ENCODE results near the gene ASB7.

ASB7 gene

GRCh38 chr15:100602064-100602822, at the start of gene ASB7, which contains the start of gene LINS1:
ASB7 (plus strand) TSS chr15:100602589; CDS start chr15:100612217, 9,628 bp downstream.
LINS1 (minus strand) TSS chr15:100602184; CDS start chr15:100580842, 21,342 bp downstream.
- ChIA-PET CTCF (interaction anchor here (0.6 to 1.3 kb wide), 5 partner anchors 162 to 406 kb away, joined by 3 to 8 read pairs (median 4); no protein-coding TSS in a partner anchor), POLR2A (ENCODE audit: low non-redundant PET) (interaction anchor here (0.6 kb wide), 1 partner anchor 277 kb away, joined by 3 read pairs; the partner anchor contains the start of gene ALDH1A3)
- DNase-seq (ENCODE audit: low spot score) = peak; percentile 98
- peak within 1 kb of the TSS; percentile 85 for H3K27ac ChIP-seq
- no peak for TF ChIP-seq CTCF (conservative IDR thresholded peaks at IDR 0.05; ENCODE audit: low read depth)

GRCh38 chr15:100553468-100553867, 48.9 kb upstream of the ASB7 start:
- ChIA-PET POLR2A (ENCODE audit: low non-redundant PET) (no interaction called here), CTCF (no interaction called here)
- DNase-seq (ENCODE audit: low spot score) = no peak
- TF ChIP-seq CTCF (conservative IDR thresholded peaks at IDR 0.05; ENCODE audit: low read depth) = no peak
- no peak overlapping the region for H3K27ac ChIP-seq

GRCh38 chr15:100558771-100559254, 43.6 kb upstream of the ASB7 start:
- POLR2A ChIA-PET (ENCODE audit: low non-redundant PET) = no interaction called here
- TF ChIP-seq CTCF (conservative IDR thresholded peaks at IDR 0.05; ENCODE audit: low read depth) = no peak
- CTCF ChIA-PET = interaction anchor here (1.0 kb wide), 1 partner anchor 14 kb away, joined by 4 read pairs; no protein-coding TSS in a partner anchor
- DNase-seq (ENCODE audit: low spot score) = no peak
- H3K27ac ChIP-seq = no peak overlapping the region

GRCh38 chr15:100559330-100559729, 43.1 kb upstream of the ASB7 start:
- DNase-seq (ENCODE audit: low spot score) = no peak
- ChIA-PET CTCF (interaction anchor here (1.0 kb wide), 1 partner anchor 13 kb away, joined by 4 read pairs; no protein-coding TSS in a partner anchor), POLR2A (ENCODE audit: low non-redundant PET) (no interaction called here)
- H3K27ac ChIP-seq = no peak overlapping the region
- no peak for TF ChIP-seq CTCF (conservative IDR thresholded peaks at IDR 0.05; ENCODE audit: low read depth)

GRCh38 chr15:100560323-100560722, 42.1 kb upstream of the ASB7 start:
- no peak overlapping the region for H3K27ac ChIP-seq
- ChIA-PET CTCF (interaction anchor here (0.6 kb wide), 1 partner anchor 221 kb away, joined by 5 read pairs; no protein-coding TSS in a partner anchor), POLR2A (ENCODE audit: low non-redundant PET) (no interaction called here)
- no peak for TF ChIP-seq CTCF (conservative IDR thresholded peaks at IDR 0.05; ENCODE audit: low read depth)
- no peak for DNase-seq (ENCODE audit: low spot score)

GRCh38 chr15:100565591-100565990, 36.8 kb upstream of the ASB7 start:
- ChIA-PET CTCF (interaction anchor here (0.9 kb wide), 1 partner anchor 84 kb away, joined by 3 read pairs; no protein-coding TSS in a partner anchor), POLR2A (ENCODE audit: low non-redundant PET) (no interaction called here)
- no peak overlapping the region for H3K27ac ChIP-seq
- no peak for TF ChIP-seq CTCF (conservative IDR thresholded peaks at IDR 0.05; ENCODE audit: low read depth)
- DNase-seq (ENCODE audit: low spot score) = peak; percentile 36

All from RWPE1 (cell line).